IMR-90 (cell line): Measurements from ENCODE around the gene PCSK6.

Experiments used
- BHLHE40 ChIP-seq: fragments of 150-350 bp; IDR thresholded peaks from 2 replicates; pipeline ENCODE4 v1.6.1; 2016; ENCODE audit warnings: mild to moderate bottlenecking, low read depth, low read length
- CTCF ChIP-seq: conservative IDR thresholded peaks from 2 replicates; pipeline ENCODE4 v1.5.1; 2012; ENCODE audit warnings: mild to moderate bottlenecking, low read depth, low read length, improper control_type of control experiment
- MXI1 ChIP-seq: IDR thresholded peaks from 2 replicates; pipeline ENCODE4 v1.6.1; 2012; ENCODE audit warnings: low read depth, mild to moderate bottlenecking, low read length, moderate library complexity, borderline replicate concordance
- POLR2A ChIP-seq: IDR thresholded peaks from 2 replicates; pipeline ENCODE4 v1.6.1; 2012; ENCODE audit warnings: mild to moderate bottlenecking, low read depth, low read length
- RAD21 ChIP-seq: IDR thresholded peaks from 2 replicates; pipeline ENCODE4 v1.6.1; 2012; ENCODE audit warnings: low read length, improper control_type of control experiment
- RCOR1 ChIP-seq: IDR thresholded peaks from 2 replicates; pipeline ENCODE4 v1.6.1; 2012; ENCODE audit warnings: mild to moderate bottlenecking, low read length, improper control_type of control experiment; ENCODE audit not compliant: insufficient replicate concordance
- SMC3 ChIP-seq: fragments of 150-350 bp; IDR thresholded peaks from 2 replicates; pipeline ENCODE4 v1.6.1; 2016; ENCODE audit warnings: low read depth, mild to moderate bottlenecking, antibody characterized with exemption, low read length, moderate library complexity
- TF ChIP-seq, protein P1 (sequence below): fragments of 150-350 bp; IDR thresholded peaks from 2 replicates; pipeline ENCODE4 v1.6.1; 2016; ENCODE audit warnings: low read depth, mild to moderate bottlenecking, low read length, moderate library complexity, borderline replicate concordance

- TF ChIP-seq CTCF (no peak), RAD21 (no peak), SMC3 (no peak), POLR2A (no peak), RCOR1 (no peak), BHLHE40 (no peak), MXI1 (no peak)
- TF ChIP-seq, protein P1, sequence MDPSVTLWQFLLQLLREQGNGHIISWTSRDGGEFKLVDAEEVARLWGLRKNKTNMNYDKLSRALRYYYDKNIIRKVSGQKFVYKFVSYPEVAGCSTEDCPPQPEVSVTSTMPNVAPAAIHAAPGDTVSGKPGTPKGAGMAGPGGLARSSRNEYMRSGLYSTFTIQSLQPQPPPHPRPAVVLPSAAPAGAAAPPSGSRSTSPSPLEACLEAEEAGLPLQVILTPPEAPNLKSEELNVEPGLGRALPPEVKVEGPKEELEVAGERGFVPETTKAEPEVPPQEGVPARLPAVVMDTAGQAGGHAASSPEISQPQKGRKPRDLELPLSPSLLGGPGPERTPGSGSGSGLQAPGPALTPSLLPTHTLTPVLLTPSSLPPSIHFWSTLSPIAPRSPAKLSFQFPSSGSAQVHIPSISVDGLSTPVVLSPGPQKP: no peak
Measured at GRCh38 chr15:101255051-101255395, 234.5 kb downstream of the PCSK6 start.
